ENCODE results near the gene TENM4.

The TENM4 gene

DNA sequence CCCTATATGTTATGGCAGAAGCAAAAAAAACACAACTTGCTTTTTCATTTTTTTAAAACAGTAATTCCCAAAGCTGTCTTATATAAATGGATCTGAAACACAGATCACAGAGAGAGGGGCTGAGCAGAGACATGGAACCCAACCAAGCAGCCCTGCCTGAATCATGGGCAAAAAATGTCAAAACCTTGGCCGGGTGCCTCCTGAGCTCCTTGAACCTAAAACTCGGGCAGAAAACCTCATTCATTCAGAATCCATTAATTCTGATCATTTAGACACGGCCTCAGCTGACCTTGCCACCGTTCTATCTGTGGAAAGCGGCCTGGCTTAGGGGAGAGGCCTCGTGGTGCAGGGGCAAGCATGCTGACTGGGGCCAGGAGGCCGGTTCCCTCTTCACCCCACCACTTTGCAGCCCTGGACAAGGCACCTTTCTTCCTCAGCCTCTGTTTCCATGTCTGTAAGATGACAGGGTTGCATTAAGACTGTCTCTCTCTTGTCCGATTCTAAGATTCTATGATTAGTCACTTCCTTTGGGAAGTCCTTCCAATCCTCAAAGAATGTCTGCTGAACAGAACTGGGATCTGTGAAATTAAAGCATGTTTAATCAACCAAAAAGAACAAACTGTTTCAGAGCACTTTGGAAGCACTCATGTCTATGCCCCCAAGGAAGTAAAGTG lies 26.0 kb downstream of the TENM4 start:
- H3K27me3 ChIP-seq (ENCODE audit: control insufficient read depth, insufficient read depth, low read length): no peaks in the 10 kb centered on the region
- no peak overlapping the region for H3K9ac ChIP-seq (ENCODE audit: low read length)
- no peaks in the 10 kb centered on the region for H3K36me3 ChIP-seq (ENCODE audit: control insufficient read depth, insufficient read depth, low read length)
- H3K4me3 ChIP-seq (ENCODE audit: low read length): no peak overlapping the region
- H3K4me1 ChIP-seq (ENCODE audit: control insufficient read depth, insufficient read depth, low read length): peaks cover 32% of the 10 kb centered on the region
- no peaks in the 10 kb centered on the region for H3K9me3 ChIP-seq (ENCODE audit: control insufficient read depth, low read length)

DNA sequence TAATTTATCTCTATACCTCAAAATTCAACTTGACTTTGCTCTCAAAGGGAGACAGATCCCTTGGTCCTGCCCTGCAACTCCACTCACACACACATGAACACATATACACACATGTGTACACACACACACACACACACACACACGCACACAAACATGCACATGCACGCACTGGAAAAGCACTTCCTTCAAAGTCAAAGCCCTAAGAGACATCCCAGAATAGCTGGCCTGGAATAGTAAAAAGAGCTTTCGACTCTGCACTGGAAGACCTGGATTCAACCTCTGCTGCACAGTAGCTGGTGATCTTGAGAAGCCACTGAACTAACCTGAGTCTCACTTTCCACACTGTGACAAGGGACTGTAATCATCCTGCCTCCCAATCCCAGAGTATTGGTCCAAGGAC lies 26.8 kb downstream of the TENM4 start:
- Histone ChIP-seq H3K9ac (ENCODE audit: low read length) (no peak overlapping the region), H3K4me1 (ENCODE audit: control insufficient read depth, insufficient read depth, low read length) (peaks cover 26% of the 10 kb centered on the region), H3K36me3 (ENCODE audit: control insufficient read depth, insufficient read depth, low read length) (no peaks in the 10 kb centered on the region), H3K4me3 (ENCODE audit: low read length) (no peak overlapping the region), H3K9me3 (ENCODE audit: control insufficient read depth, low read length) (no peaks in the 10 kb centered on the region), H3K27me3 (ENCODE audit: control insufficient read depth, insufficient read depth, low read length) (no peaks in the 10 kb centered on the region)

DNA sequence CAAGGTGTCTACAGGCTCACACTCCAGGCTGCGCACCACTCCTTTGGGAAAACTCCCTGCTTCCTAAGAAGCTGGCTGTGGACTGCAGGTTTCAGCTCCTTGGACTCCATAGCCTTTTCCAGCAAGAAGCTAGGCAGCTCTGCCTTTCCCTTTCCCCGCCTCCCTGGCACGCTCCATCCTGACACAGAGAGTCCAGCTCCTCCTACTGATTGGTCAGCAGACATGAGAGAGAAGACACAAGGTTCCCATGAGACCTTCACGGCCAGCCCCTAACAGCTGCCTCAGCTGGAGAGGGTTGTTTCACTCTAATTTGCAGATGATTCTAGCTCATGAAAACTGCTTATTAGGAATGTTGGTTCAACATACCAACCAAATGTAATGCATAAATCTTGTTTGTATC lies 27.6 kb downstream of the TENM4 start:
- Histone ChIP-seq H3K4me3 (ENCODE audit: low read length) (no peak overlapping the region), H3K36me3 (ENCODE audit: control insufficient read depth, insufficient read depth, low read length) (no peaks in the 10 kb centered on the region), H3K4me1 (ENCODE audit: control insufficient read depth, insufficient read depth, low read length) (peaks cover 18% of the 10 kb centered on the region), H3K9me3 (ENCODE audit: control insufficient read depth, low read length) (no peaks in the 10 kb centered on the region), H3K27me3 (ENCODE audit: control insufficient read depth, insufficient read depth, low read length) (no peaks in the 10 kb centered on the region), H3K9ac (ENCODE audit: low read length) (no peak overlapping the region)

DNA sequence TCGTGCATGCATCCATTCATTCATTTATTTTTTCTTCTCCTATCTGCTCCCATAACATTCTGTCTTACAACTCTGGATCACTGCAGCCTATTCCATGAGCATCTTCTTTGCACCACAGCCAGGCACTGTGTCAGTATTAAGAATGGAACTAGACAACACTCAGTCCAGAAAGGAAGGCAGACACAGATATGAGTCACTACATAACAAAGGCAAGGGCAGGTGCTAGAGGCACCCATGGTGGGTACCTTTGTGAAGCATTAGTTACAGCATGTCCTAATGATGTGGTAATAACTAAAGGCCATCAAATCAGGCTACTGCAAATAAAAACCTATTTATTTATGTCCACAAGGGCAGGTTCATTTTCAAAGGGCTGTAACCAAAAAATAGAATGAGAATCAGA lies 28.1 kb downstream of the TENM4 start:
- Histone ChIP-seq H3K4me3 (ENCODE audit: low read length) (no peak overlapping the region), H3K36me3 (ENCODE audit: control insufficient read depth, insufficient read depth, low read length) (no peaks in the 10 kb centered on the region), H3K27me3 (ENCODE audit: control insufficient read depth, insufficient read depth, low read length) (no peaks in the 10 kb centered on the region), H3K9ac (ENCODE audit: low read length) (no peak overlapping the region), H3K9me3 (ENCODE audit: control insufficient read depth, low read length) (no peaks in the 10 kb centered on the region), H3K4me1 (ENCODE audit: control insufficient read depth, insufficient read depth, low read length) (peaks cover 15% of the 10 kb centered on the region)

DNA sequence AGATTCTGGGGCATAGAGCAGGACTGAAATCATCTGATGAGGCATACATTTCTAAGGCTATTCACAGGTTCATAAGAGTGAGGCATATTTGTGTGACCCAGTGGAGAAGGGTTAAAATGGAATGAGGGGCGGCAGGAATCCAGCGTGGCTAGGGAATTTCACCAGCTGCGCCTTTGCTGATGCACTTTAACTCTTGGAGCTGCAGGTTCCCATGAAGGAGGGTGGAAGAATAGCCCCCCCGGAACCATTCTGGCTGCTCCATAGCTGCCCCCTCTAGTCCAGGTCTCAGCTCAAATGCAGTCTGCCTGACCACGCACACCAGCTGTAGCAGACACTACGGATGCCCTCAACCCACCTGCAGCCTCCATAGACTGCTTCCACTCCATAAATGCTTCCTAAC lies 31.5 kb downstream of the TENM4 start:
- no peak overlapping the region for H3K4me3 ChIP-seq (ENCODE audit: low read length)
- H3K36me3 ChIP-seq (ENCODE audit: control insufficient read depth, insufficient read depth, low read length): no peaks in the 10 kb centered on the region
- peaks cover 8% of the 10 kb centered on the region for H3K4me1 ChIP-seq (ENCODE audit: control insufficient read depth, insufficient read depth, low read length)
- no peaks in the 10 kb centered on the region for H3K9me3 ChIP-seq (ENCODE audit: control insufficient read depth, low read length)
- no peaks in the 10 kb centered on the region for H3K27me3 ChIP-seq (ENCODE audit: control insufficient read depth, insufficient read depth, low read length)
- no peak overlapping the region for H3K9ac ChIP-seq (ENCODE audit: low read length)

DNA sequence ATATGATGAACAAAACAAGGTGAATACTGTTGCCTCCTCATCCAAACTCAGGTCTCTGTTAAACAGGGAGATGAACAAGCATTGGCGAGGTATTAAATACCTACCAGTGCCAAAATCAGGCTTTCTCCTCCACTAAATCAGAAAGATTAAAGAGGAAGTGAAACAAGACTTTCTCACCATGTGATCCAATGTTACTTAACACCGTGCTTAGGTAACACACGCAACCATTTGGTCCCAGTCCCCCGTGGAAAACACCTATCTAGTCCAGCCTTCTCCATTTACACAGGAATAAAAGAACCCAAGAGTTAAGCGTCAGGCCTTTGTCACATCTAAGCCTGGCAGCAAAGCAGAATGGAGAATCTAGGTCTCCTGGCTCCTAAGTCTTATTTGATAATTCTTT lies 34.5 kb downstream of the TENM4 start:
- no peaks in the 10 kb centered on the region for H3K9me3 ChIP-seq (ENCODE audit: control insufficient read depth, low read length)

DNA sequence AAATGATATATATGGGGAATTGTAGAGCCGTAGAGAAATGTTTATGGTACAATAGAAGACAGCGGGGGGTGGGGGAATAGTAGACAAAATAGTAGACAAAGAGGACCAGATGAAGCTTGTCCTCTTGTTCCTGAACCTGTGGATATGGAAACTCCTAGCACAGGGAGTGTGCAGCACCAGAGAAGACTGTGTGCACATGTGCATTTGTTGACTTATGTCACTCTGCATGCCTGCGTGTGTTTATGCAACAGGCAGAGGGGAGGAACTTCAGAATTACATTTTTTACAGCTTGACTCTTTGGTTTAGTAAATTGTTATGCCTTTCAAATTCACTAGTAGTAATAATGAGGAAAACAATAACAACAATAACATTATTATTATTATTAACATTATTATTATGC lies 36.0 kb downstream of the TENM4 start:
- Histone ChIP-seq H3K27me3 (ENCODE audit: control insufficient read depth, insufficient read depth, low read length) (no peaks in the 10 kb centered on the region), H3K36me3 (ENCODE audit: control insufficient read depth, insufficient read depth, low read length) (no peaks in the 10 kb centered on the region), H3K9me3 (ENCODE audit: control insufficient read depth, low read length) (no peaks in the 10 kb centered on the region), H3K9ac (ENCODE audit: low read length) (no peak overlapping the region), H3K4me1 (ENCODE audit: control insufficient read depth, insufficient read depth, low read length) (no peaks in the 10 kb centered on the region), H3K4me3 (ENCODE audit: low read length) (no peak overlapping the region)

More for the DNA sequence above, 34.5 kb downstream of the TENM4 start:
- Histone ChIP-seq H3K4me3 (ENCODE audit: low read length) (no peak overlapping the region), H3K9ac (ENCODE audit: low read length) (no peak overlapping the region), H3K27me3 (ENCODE audit: control insufficient read depth, insufficient read depth, low read length) (no peaks in the 10 kb centered on the region), H3K36me3 (ENCODE audit: control insufficient read depth, insufficient read depth, low read length) (no peaks in the 10 kb centered on the region), H3K4me1 (ENCODE audit: control insufficient read depth, insufficient read depth, low read length) (no peaks in the 10 kb centered on the region)

DNA sequence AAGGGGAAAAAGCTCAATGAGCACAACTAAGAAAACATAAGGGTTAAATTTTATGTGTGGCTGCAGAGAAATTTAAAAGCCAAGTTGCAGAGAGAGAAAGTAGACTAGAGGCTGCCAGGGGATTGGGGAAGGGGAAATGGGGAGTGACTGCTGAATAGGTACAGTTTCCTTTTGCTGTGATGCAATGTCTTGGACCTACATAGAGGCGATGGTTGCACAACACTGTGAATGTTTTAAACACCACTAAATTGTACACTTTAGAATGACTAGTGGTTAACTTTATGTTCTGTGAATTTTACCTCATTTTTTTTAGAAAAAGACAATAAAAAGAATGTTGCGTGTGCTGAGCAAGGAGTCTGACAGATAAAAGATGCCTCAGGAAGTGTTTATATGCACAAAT lies 36.5 kb downstream of the TENM4 start:
- no peaks in the 10 kb centered on the region for H3K36me3 ChIP-seq (ENCODE audit: control insufficient read depth, insufficient read depth, low read length)
- no peak overlapping the region for H3K4me3 ChIP-seq (ENCODE audit: low read length)
- H3K9me3 ChIP-seq (ENCODE audit: control insufficient read depth, low read length): no peaks in the 10 kb centered on the region
- no peaks in the 10 kb centered on the region for H3K27me3 ChIP-seq (ENCODE audit: control insufficient read depth, insufficient read depth, low read length)
- H3K9ac ChIP-seq (ENCODE audit: low read length): no peak overlapping the region
- no peaks in the 10 kb centered on the region for H3K4me1 ChIP-seq (ENCODE audit: control insufficient read depth, insufficient read depth, low read length)

DNA sequence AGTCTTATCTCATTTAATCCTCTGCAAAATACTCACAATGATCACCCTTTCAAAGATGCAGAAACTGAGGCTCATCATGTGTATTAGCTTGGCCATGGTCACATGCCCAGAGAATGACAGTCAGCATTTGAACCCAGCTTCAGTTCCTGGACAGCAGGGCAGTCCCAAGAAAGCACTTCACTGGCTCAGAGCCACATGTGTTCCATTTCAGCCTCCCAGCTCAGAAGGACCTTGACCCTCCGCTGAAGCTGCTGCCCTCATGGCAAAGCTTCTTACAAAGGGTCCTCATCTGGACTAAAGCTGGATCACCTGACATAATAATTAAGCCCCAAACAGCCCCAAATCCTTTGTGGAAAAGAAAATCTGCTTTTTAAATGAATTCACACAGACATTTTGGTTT lies 37.0 kb downstream of the TENM4 start:
- Histone ChIP-seq H3K36me3 (ENCODE audit: control insufficient read depth, insufficient read depth, low read length) (no peaks in the 10 kb centered on the region), H3K9me3 (ENCODE audit: control insufficient read depth, low read length) (no peaks in the 10 kb centered on the region), H3K4me3 (ENCODE audit: low read length) (no peak overlapping the region), H3K27me3 (ENCODE audit: control insufficient read depth, insufficient read depth, low read length) (no peaks in the 10 kb centered on the region), H3K9ac (ENCODE audit: low read length) (no peak overlapping the region), H3K4me1 (ENCODE audit: control insufficient read depth, insufficient read depth, low read length) (no peaks in the 10 kb centered on the region)

DNA sequence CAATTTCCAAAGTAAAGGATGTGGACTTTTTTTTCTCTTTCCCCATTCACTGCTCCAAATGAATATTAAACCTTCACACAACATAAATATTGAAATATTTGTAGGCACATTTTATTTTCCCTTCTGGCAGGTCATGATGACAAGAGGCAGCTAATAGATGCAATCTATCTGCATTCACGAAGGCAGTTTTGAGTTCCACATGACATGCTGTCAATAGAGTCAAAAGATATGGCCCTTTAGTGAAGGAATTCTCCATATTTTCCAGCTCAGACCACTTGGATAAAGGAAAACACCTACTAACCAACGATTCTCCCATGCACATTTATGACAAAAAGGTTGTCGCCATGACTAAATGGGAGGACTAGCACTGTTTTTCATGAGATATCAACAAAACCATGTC lies 37.9 kb downstream of the TENM4 start:
- H3K36me3 ChIP-seq (ENCODE audit: control insufficient read depth, insufficient read depth, low read length): no peaks in the 10 kb centered on the region
- H3K9ac ChIP-seq (ENCODE audit: low read length): no peak overlapping the region

DNA sequence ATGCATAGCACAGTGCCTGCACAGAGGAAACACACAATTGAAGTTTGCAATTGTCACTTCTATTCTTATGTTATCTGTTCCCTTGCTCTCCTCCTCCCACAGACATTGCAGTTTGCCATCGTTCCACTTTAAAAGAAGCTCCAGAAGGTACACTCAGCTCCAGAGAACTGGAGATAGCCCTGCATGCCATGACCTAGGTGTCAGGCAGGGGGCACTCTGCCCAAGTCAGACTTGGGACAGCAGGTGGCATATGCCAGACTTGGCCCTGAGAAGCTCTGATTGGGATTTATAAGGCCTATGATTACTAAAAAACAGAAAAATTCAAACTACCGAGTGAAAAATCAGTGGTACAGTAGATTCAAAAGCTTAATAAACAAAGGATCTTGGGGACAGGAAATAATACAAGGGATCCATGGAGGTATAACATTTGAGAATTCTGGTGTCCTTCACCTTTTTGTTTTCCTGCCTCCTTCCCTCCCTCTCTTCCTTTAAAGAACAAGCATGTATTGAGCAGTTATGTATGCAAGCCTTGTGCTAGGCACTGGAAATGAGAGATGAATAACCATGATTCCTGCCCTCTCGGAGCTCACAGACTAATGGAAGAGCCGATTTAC lies 40.0 kb downstream of the TENM4 start:
- Histone ChIP-seq H3K27me3 (ENCODE audit: control insufficient read depth, insufficient read depth, low read length) (peaks cover 4% of the 10 kb centered on the region), H3K4me1 (ENCODE audit: control insufficient read depth, insufficient read depth, low read length) (no peaks in the 10 kb centered on the region), H3K9ac (ENCODE audit: low read length) (no peak overlapping the region), H3K9me3 (ENCODE audit: control insufficient read depth, low read length) (no peaks in the 10 kb centered on the region), H3K36me3 (ENCODE audit: control insufficient read depth, insufficient read depth, low read length) (no peaks in the 10 kb centered on the region), H3K4me3 (ENCODE audit: low read length) (no peak overlapping the region)

More for the DNA sequence above, 37.9 kb downstream of the TENM4 start:
- no peak overlapping the region for H3K4me3 ChIP-seq (ENCODE audit: low read length)
- H3K27me3 ChIP-seq (ENCODE audit: control insufficient read depth, insufficient read depth, low read length): no peaks in the 10 kb centered on the region
- no peaks in the 10 kb centered on the region for H3K4me1 ChIP-seq (ENCODE audit: control insufficient read depth, insufficient read depth, low read length)
- no peaks in the 10 kb centered on the region for H3K9me3 ChIP-seq (ENCODE audit: control insufficient read depth, low read length)

DNA sequence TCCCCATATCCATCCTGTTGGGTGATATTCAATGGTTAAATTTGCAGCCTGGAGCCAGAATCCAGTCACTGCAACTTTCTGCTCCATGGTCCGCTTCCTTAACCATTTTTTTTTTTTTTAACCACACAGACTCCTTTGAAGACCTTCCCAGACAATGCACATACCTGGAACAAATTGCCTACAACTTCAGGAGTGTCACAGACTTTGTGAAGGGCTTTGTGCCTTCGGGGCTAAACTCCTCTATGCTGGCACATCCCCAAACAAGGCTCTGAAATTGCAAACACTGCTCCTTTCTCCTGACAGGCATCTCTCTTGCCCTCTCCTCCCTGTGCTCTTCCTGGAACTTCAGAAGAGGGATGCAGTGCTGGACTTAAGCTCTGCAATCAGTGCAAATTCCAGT lies 40.6 kb downstream of the TENM4 start:
- peaks cover 4% of the 10 kb centered on the region for H3K27me3 ChIP-seq (ENCODE audit: control insufficient read depth, insufficient read depth, low read length)
- H3K4me3 ChIP-seq (ENCODE audit: low read length): no peak overlapping the region
- H3K4me1 ChIP-seq (ENCODE audit: control insufficient read depth, insufficient read depth, low read length): no peaks in the 10 kb centered on the region
- no peaks in the 10 kb centered on the region for H3K9me3 ChIP-seq (ENCODE audit: control insufficient read depth, low read length)
- H3K9ac ChIP-seq (ENCODE audit: low read length): no peak overlapping the region
- no peaks in the 10 kb centered on the region for H3K36me3 ChIP-seq (ENCODE audit: control insufficient read depth, insufficient read depth, low read length)

Data from mucosa of stomach (tissue), 1 donor.